ENCODE measurements around the gene THSD7A.

THSD7A gene

GRCh38 chr7:11620406-11621253, 211.4 kb downstream of the THSD7A start:
- DNase-seq: no peak

- DNase-seq: no peak
Observed at GRCh38 chr7:11616466-11616865, 215.5 kb downstream of the THSD7A start.

- DNase-seq: no peak
Observed at GRCh38 chr7:11615174-11615573, 216.8 kb downstream of the THSD7A start.

- DNase-seq: no peak
Observed at GRCh38 chr7:11613292-11613930, 218.6 kb downstream of the THSD7A start.

GRCh38 chr7:11612737-11613136, 219.3 kb downstream of the THSD7A start:
- no peak for DNase-seq

- DNase-seq: no peak
Observed at GRCh38 chr7:11609096-11609670, 222.8 kb downstream of the THSD7A start.

- DNase-seq: no peak
Observed at GRCh38 chr7:11607686-11608085, 224.3 kb downstream of the THSD7A start.

GRCh38 chr7:11605749-11606148, 226.2 kb downstream of the THSD7A start:
- DNase-seq: no peak

- no peak for DNase-seq
Observed at GRCh38 chr7:11604505-11604904, 227.5 kb downstream of the THSD7A start.

- no peak for DNase-seq
Observed at GRCh38 chr7:11601761-11602160, 230.2 kb downstream of the THSD7A start.

- no peak for DNase-seq
Observed at GRCh38 chr7:11593322-11593721, 238.7 kb downstream of the THSD7A start.

GRCh38 chr7:11592699-11593098, 239.3 kb downstream of the THSD7A start:
- no peak for DNase-seq

GRCh38 chr7:11591943-11592342, 240.1 kb downstream of the THSD7A start:
- DNase-seq: no peak

- no peak for DNase-seq
Observed at GRCh38 chr7:11591055-11591633, 240.9 kb downstream of the THSD7A start.

GRCh38 chr7:11589251-11589650, 242.7 kb downstream of the THSD7A start:
- no peak for DNase-seq

GRCh38 chr7:11587814-11588213, 244.2 kb downstream of the THSD7A start:
- no peak for DNase-seq

GRCh38 chr7:11587048-11587447, 244.9 kb downstream of the THSD7A start:
- DNase-seq: no peak

- DNase-seq: no peak
Observed at GRCh38 chr7:11584406-11585031, 247.5 kb downstream of the THSD7A start.

GRCh38 chr7:11579141-11579540, 252.9 kb downstream of the THSD7A start:
- no peak for DNase-seq

- no peak for DNase-seq
Observed at GRCh38 chr7:11576310-11576709, 255.7 kb downstream of the THSD7A start.

- no peak for DNase-seq
Observed at GRCh38 chr7:11573128-11573750, 258.8 kb downstream of the THSD7A start.

GRCh38 chr7:11570922-11571550, 261.0 kb downstream of the THSD7A start:
- DNase-seq: no peak

Measured in inflammatory macrophage (primary cell).